SK-N-SH (cell line): ENCODE measurements around the gene WBP1L. TPM values are rescaled to one million over a fixed set of nuclear protein-coding genes. Genes with fewer than 3 reads are reported as not detected.

Source experiments
- CTCF ChIA-PET: fragments of 300-600, 350-600 bp; formaldehyde crosslinking; extraction: SDS; loops from one replicate; lab custom pipeline; 2021; lab: Yijun Ruan, JAX
- POLR2A ChIA-PET: fragments of 350-600 bp; sonication (Branson Sonifier 250); formaldehyde crosslinking; extraction: SDS; loops from one replicate; lab custom pipeline; 2020; ENCODE audit warnings: antibody characterized with exemption, inconsistent platforms; lab: Yijun Ruan, JAX
- DNase-seq: peaks from one replicate; pipeline ENCODE4 v3.0.0; 2012
- H2AFZ ChIP-seq: fragments of 200-600 bp; sonication (generic); 2 replicates; pipeline ENCODE4 v1.8.1; 2016; ENCODE audit warnings: antibody characterized with exemption, mild to moderate bottlenecking, low read depth
- H3F3A ChIP-seq: fragments of 200-600 bp; sonication (generic); replicated peaks from 2 replicates; pipeline ENCODE3; 2016; ENCODE audit warnings: antibody characterized with exemption, mild to moderate bottlenecking; ENCODE audit not compliant: insufficient read depth
- H3K27ac ChIP-seq, 2 experiments: fragments of 200-500 bp in 1 of 2; fragments of 200-600 bp in 1 of 2; sonication (Bioruptor generic) in 1 of 2; sonication (generic), shearing (Covaris generic) in 1 of 2; 2 replicates each; pipeline versions ENCODE4 v1.5.1 to v1.6.1; 2014 to 2016; ENCODE audit warnings: low read depth in 2 of 2, inconsistent platforms in 1 of 2, low read length in 1 of 2, mild to moderate bottlenecking in 1 of 2, mixed read lengths in 1 of 2
- H3K27me3 ChIP-seq: fragments of 200-600 bp; sonication (generic), shearing (Covaris generic); 2 replicates; pipeline ENCODE4 v1.6.1; 2016; ENCODE audit warnings: mixed run types; ENCODE audit not compliant: insufficient read depth
- H3K36me3 ChIP-seq, 2 experiments: fragments of 200-500 bp in 1 of 2; fragments of 200-600 bp in 1 of 2; sonication (Bioruptor generic) in 1 of 2; sonication (generic) in 1 of 2; replicated peaks in 1 of 2; 2 replicates each; pipeline versions ENCODE3 to v1.5.1; 2014 to 2016; ENCODE audit warnings: low read length in 1 of 2, mild to moderate bottlenecking in 1 of 2; ENCODE audit not compliant: insufficient read depth in 2 of 2, control insufficient read depth in 1 of 2
- H3K4me1 ChIP-seq, 2 experiments: fragments of 200-500 bp in 1 of 2; fragments of 200-600 bp in 1 of 2; sonication (Bioruptor generic) in 1 of 2; sonication (generic), shearing (Covaris generic) in 1 of 2; 2 replicates each; pipeline versions ENCODE4 v1.5.1 to v1.6.1; 2014 to 2016; ENCODE audit warnings: low read depth in 1 of 2, low read length in 1 of 2, mixed run types in 1 of 2; ENCODE audit not compliant: insufficient read depth in 2 of 2, control insufficient read depth in 1 of 2
- H3K4me2 ChIP-seq: fragments of 200-600 bp; sonication (generic), shearing (Covaris generic); 2 replicates; pipeline ENCODE4 v1.6.1; 2017; ENCODE audit warnings: mixed run types
- H3K4me3 ChIP-seq, 2 experiments: fragments of 200-500 bp in 1 of 2; fragments of 200-600 bp in 1 of 2; sonication (Bioruptor generic) in 1 of 2; sonication (generic), shearing (Covaris generic) in 1 of 2; 2 replicates each; pipeline versions ENCODE4 v1.5.1 to v1.8.1; 2014 to 2016; ENCODE audit warnings: low read depth in 2 of 2, inconsistent platforms in 1 of 2, low read length in 1 of 2, mild to moderate bottlenecking in 1 of 2, mixed read lengths in 1 of 2, moderate library complexity in 1 of 2
- H3K79me2 ChIP-seq: fragments of 200-600 bp; sonication (generic); 2 replicates; pipeline ENCODE4 v1.8.1; 2017; ENCODE audit warnings: mild to moderate bottlenecking; ENCODE audit not compliant: insufficient read depth
- H3K9ac ChIP-seq: fragments of 200-600 bp; sonication (generic); 2 replicates; pipeline ENCODE4 v1.6.1; 2017; ENCODE audit warnings: mixed run types
- H3K9me2 ChIP-seq: fragments of 200-600 bp; sonication (generic); 2 replicates; pipeline ENCODE4 v1.6.1; 2017; ENCODE audit warnings: mixed run types
- H3K9me3 ChIP-seq: fragments of 200-600 bp; sonication (generic); 2 replicates; pipeline ENCODE4 v1.6.1; 2017; ENCODE audit warnings: mixed run types, mild to moderate bottlenecking, moderate library complexity
- H4K20me1 ChIP-seq: fragments of 200-600 bp; sonication (generic); 2 replicates; pipeline ENCODE4 v1.6.1; 2017; ENCODE audit warnings: mild to moderate bottlenecking, mixed run types; ENCODE audit not compliant: insufficient read depth
- CHD2 ChIP-seq: fragments of 150-350 bp; IDR thresholded peaks from 2 replicates; pipeline ENCODE4 v1.6.1; 2018; ENCODE audit warnings: low read length; ENCODE audit not compliant: partially characterized antibody
- ELF1 ChIP-seq: IDR thresholded peaks from 2 replicates; pipeline ENCODE4 v1.4.0; 2012
- EP300 ChIP-seq, 2 experiments: IDR thresholded peaks; 2 replicates each; pipeline versions ENCODE4 v1.4.0 to v1.6.1; 2012; ENCODE audit warnings: borderline replicate concordance in 1 of 2, low read depth in 1 of 2, low read length in 1 of 2
- FOSL2 ChIP-seq: IDR thresholded peaks from 2 replicates; pipeline ENCODE4 v1.4.0; 2012; ENCODE audit warnings: low read depth, mild to moderate bottlenecking, moderate library complexity, borderline replicate concordance
- FOXJ3 ChIP-seq: sonication (generic); formaldehyde crosslinking; IDR thresholded peaks from 2 replicates; pipeline ENCODE4 v1.5.1; 2020; ENCODE audit warnings: mild to moderate bottlenecking, missing genetic modification reagents
- GATA2 ChIP-seq: sonication (generic); formaldehyde crosslinking; IDR thresholded peaks from 2 replicates; pipeline ENCODE4 v1.5.0; 2020; ENCODE audit warnings: mild to moderate bottlenecking, missing genetic modification reagents
- IRF3 ChIP-seq: fragments of 150-350 bp; IDR thresholded peaks from 2 replicates; pipeline ENCODE4 v1.6.1; 2016; ENCODE audit warnings: mild to moderate bottlenecking, low read depth, low read length
- MAX ChIP-seq: IDR thresholded peaks from 2 replicates; pipeline ENCODE4 v1.4.0; 2012; ENCODE audit warnings: low read depth
- NRF1 ChIP-seq: IDR thresholded peaks from 2 replicates; pipeline ENCODE4 v1.6.1; 2012; ENCODE audit warnings: low read depth, mild to moderate bottlenecking, low read length
- PBX3 ChIP-seq: IDR thresholded peaks from 2 replicates; pipeline ENCODE4; 2012
- RAD21 ChIP-seq: IDR thresholded peaks from 2 replicates; pipeline ENCODE4 v1.6.1; 2012; ENCODE audit warnings: mild to moderate bottlenecking, low read length
- RFX5 ChIP-seq: IDR thresholded peaks from 2 replicates; pipeline ENCODE4 v1.6.1; 2012; ENCODE audit warnings: mild to moderate bottlenecking, improper control_type of control experiment, low read length
- RXRA ChIP-seq: IDR thresholded peaks from 2 replicates; pipeline ENCODE4 v1.4.0; 2012; ENCODE audit warnings: low read depth, mild to moderate bottlenecking, borderline replicate concordance
- SIN3A ChIP-seq: IDR thresholded peaks from 2 replicates; pipeline ENCODE4 v1.6.1; 2012; ENCODE audit warnings: low read depth, mild to moderate bottlenecking, low read length, moderate library complexity, borderline replicate concordance
- SMC3 ChIP-seq: IDR thresholded peaks from 2 replicates; pipeline ENCODE4 v1.6.1; 2012; ENCODE audit warnings: low read depth, low read length, improper control_type of control experiment
- TEAD4 ChIP-seq: IDR thresholded peaks from 2 replicates; pipeline ENCODE4 v1.4.0; 2012; ENCODE audit warnings: mild to moderate bottlenecking, borderline replicate concordance; ENCODE audit not compliant: insufficient read depth
- USF1 ChIP-seq: IDR thresholded peaks from 2 replicates; pipeline ENCODE4 v1.4.0; 2012; ENCODE audit warnings: low read depth, borderline replicate concordance
- USF2 ChIP-seq: fragments of 150-350 bp; IDR thresholded peaks from 2 replicates; pipeline ENCODE4 v1.6.1; 2017; ENCODE audit warnings: antibody characterized with exemption, low read length, low read depth, borderline replicate concordance
- YY1 ChIP-seq: IDR thresholded peaks from 2 replicates; pipeline ENCODE4 v1.4.0; 2012; ENCODE audit warnings: low read depth, mild to moderate bottlenecking
- ZBTB33 ChIP-seq: IDR thresholded peaks from 2 replicates; pipeline ENCODE4 v1.4.0; 2012; ENCODE audit warnings: low read depth, borderline replicate concordance
- WGBS: methylation state at CpG from one replicate; pipeline ENCODE4 v1.1.6; 2017; ENCODE audit warnings: low lambda C conversion rate; 5-methylcytosine and 5-hydroxymethylcytosine counted together
- polyA plus RNA-seq, 3 experiments: library from polyadenylated mRNA; depleted of rRNA; stranded (reverse); fragments of >200 nt; gene quantifications; 2 replicates each; pipeline ENCODE4 v1.2.3, GENCODE V29; 2012

Gene WBP1L
- polyA plus RNA-seq, 1 of the 3 experiments (the other 2 are of a cell fraction) = 22.8 TPM

- ChIA-PET CTCF (no interaction called here), POLR2A (no interaction called here)
- H2AFZ ChIP-seq = no peak overlapping the region
- TF ChIP-seq EP300 (IDR thresholded peaks at IDR 0.05; ENCODE audit: borderline replicate concordance in 1 of 2, low read depth in 1 of 2, low read length in 1 of 2) (no peak), RXRA (no peak), MAX (no peak), FOSL2 (no peak), USF1 (no peak), ELF1 (no peak), GATA2 (no peak)
- no peak overlapping the region for H3K9ac ChIP-seq
- H3F3A ChIP-seq = peaks cover 1% of the 10 kb centered on the region
- WGBS = 95% methylated on average over 3 of the region's 3 CpGs
- H3K27me3 ChIP-seq = no peaks in the 10 kb centered on the region
- H3K4me3 ChIP-seq = no peak overlapping the region
- peaks cover 0 to 3% of the 10 kb centered on the region in 2 experiments for H3K36me3 ChIP-seq
- peaks cover 16% of the 10 kb centered on the region for H3K79me2 ChIP-seq
- no peaks in the 10 kb centered on the region for H3K9me3 ChIP-seq
- no peak overlapping the region for H3K27ac ChIP-seq
- H3K4me1 ChIP-seq = peaks cover 0 to 14% of the 10 kb centered on the region in 2 experiments; a peak in 3 of 4 replicates
- no peaks in the 10 kb centered on the region for H4K20me1 ChIP-seq
- no peak overlapping the region for H3K4me2 ChIP-seq
- H3K9me2 ChIP-seq = no peaks in the 10 kb centered on the region
- no peak for DNase-seq
Observed at GRCh38 chr10:102718220-102718619, 25.5 kb upstream of the WBP1L start.

GRCh38 chr10:102720337-102720736, 23.4 kb upstream of the WBP1L start:
- Histone ChIP-seq H4K20me1 (no peaks in the 10 kb centered on the region), H3K9me2 (no peaks in the 10 kb centered on the region), H3K4me1 (peaks cover 0 to 10% of the 10 kb centered on the region in 2 experiments; a peak in 3 of 4 replicates), H3K9ac (no peak overlapping the region), H3K27me3 (no peaks in the 10 kb centered on the region), H3F3A (no peaks in the 10 kb centered on the region), H3K4me3 (no peak overlapping the region), H2AFZ (no peak overlapping the region), H3K79me2 (peaks cover 21% of the 10 kb centered on the region), H3K4me2 (no peak overlapping the region), H3K9me3 (no peaks in the 10 kb centered on the region), H3K27ac (no peak overlapping the region), H3K36me3 (peaks cover 3% of the 10 kb centered on the region in 2 experiments)
- no peak for TF ChIP-seq FOXJ3 (CRISPR knock-in tag)
- TF ChIP-seq YY1 = no peak
- no peak for TF ChIP-seq NRF1
- TF ChIP-seq CHD2 = no peak
- TF ChIP-seq ZBTB33 = no peak
- TF ChIP-seq RFX5 = no peak
- TF ChIP-seq IRF3 = no peak
- TF ChIP-seq MAX = no peak
- no peak for TF ChIP-seq USF2
- TF ChIP-seq RAD21 = no peak
- TF ChIP-seq TEAD4 = no peak
- no peak for TF ChIP-seq SIN3A
- TF ChIP-seq PBX3 = no peak
- no peak for TF ChIP-seq SMC3
- 100% methylated on average over 3 of the region's 3 CpGs for WGBS
- CTCF ChIA-PET = interaction anchor here (1.2 to 1.4 kb wide), 2 partner anchors 42 to 197 kb away, joined by 3 to 4 read pairs; no protein-coding TSS in a partner anchor
- no peak for DNase-seq
- POLR2A ChIA-PET = no interaction called here
